ENCODE results near the gene IL17B. TPM values are rescaled to one million over a fixed set of nuclear protein-coding genes. Genes with fewer than 3 reads are reported as not detected.

IL17B gene
- total and polyA plus RNA-seq, 8 donors, result 0.56 to 31.0 (median 1.8) TPM; not detected in 3

- Histone ChIP-seq H3K9me3 (no peaks in the 10 kb centered on the region), H3K27ac (peak overlapping the region; percentile 51 to 94 (median 87)), H3K36me3 (no peaks in the 10 kb centered on the region), H3K4me1 (peaks cover 5 to 57% (median 16%) of the 10 kb centered on the region in 4 donors), H3K27me3 (no peaks in the 10 kb centered on the region), H3K4me3 (no peak overlapping the region)
- DNase-seq, result no peak
- intact Hi-C loops (cut with DNase I; ENCODE audit: low total_unique reads), result loop anchor here (5.0 to 10.0 kb wide), 2 partner anchors 39 to 177 kb away; no protein-coding TSS in a partner anchor
- WGBS, 5 donors, result 44 to 83% (median 76%) methylated on average over 1 of the region's 1 CpG
- TF ChIP-seq POLR2A (IDR thresholded peaks at IDR 0.05) (no peak), EP300 (IDR thresholded peaks at IDR 0.05) (no peak), POLR2AphosphoS5 (IDR thresholded peaks at IDR 0.05) (no peak), CTCF (IDR thresholded peaks at IDR 0.05) (no peak)
Measured at GRCh38 chr5:149387982-149388381, 8.9 kb upstream of the IL17B start.

- Histone ChIP-seq H3K27ac (peak overlapping the region; percentile 33 to 94 (median 87)), H3K36me3 (no peaks in the 10 kb centered on the region), H3K4me3 (no peak overlapping the region), H3K9me3 (no peaks in the 10 kb centered on the region), H3K4me1 (peaks cover 6 to 65% (median 22%) of the 10 kb centered on the region in 4 donors), H3K27me3 (no peaks in the 10 kb centered on the region)
- no peak for DNase-seq
- TF ChIP-seq EP300 (IDR thresholded peaks at IDR 0.05) (no peak), CTCF (IDR thresholded peaks at IDR 0.05) (no peak), POLR2AphosphoS5 (IDR thresholded peaks at IDR 0.05) (peak in 2 of 3 donors; percentile 40 to 64)
- intact Hi-C loops (cut with DNase I; ENCODE audit: low total_unique reads), result loop anchor here (5.0 to 10.0 kb wide), 2 partner anchors 40 to 178 kb away; no protein-coding TSS in a partner anchor
- WGBS, 5 donors, result 54 to 80% (median 71%) methylated on average over 9 of the region's 9 CpGs
Measured at GRCh38 chr5:149387081-149387631, 8.1 kb upstream of the IL17B start.

- 47 to 69% (median 62%) methylated on average over 5 of the region's 5 CpGs for WGBS, 5 donors
- Histone ChIP-seq H3K9me3 (no peaks in the 10 kb centered on the region), H3K4me1 (peaks cover 11 to 72% (median 30%) of the 10 kb centered on the region in 4 donors), H3K36me3 (no peaks in the 10 kb centered on the region), H3K27me3 (no peaks in the 10 kb centered on the region), H3K4me3 (no peak overlapping the region), H3K27ac (peak overlapping the region; percentile 41 to 94 (median 87))
- TF ChIP-seq POLR2AphosphoS5 (IDR thresholded peaks at IDR 0.05) (peak in 2 of 3 donors; percentile 23 to 26), CTCF (IDR thresholded peaks at IDR 0.05) (no peak)
- intact Hi-C loops (cut with DNase I; ENCODE audit: low total_unique reads), result loop anchor here (5.0 to 10.0 kb wide), 2 partner anchors 41 to 179 kb away; no protein-coding TSS in a partner anchor
- no peak for DNase-seq
Measured at GRCh38 chr5:149386166-149386565, 7.1 kb upstream of the IL17B start.

GRCh38 chr5:149383399-149383798 is 4.3 kb upstream of the IL17B start:
- H3K4me1 ChIP-seq, result peaks cover 17 to 79% (median 34%) of the 10 kb centered on the region in 4 donors
- peak overlapping the region; percentile 41 to 94 (median 87) for H3K27ac ChIP-seq
- no peaks in the 10 kb centered on the region for H3K9me3 ChIP-seq

More at GRCh38 chr5:149383399-149383798, 4.3 kb upstream of the IL17B start:
- Histone ChIP-seq H3K4me3 (peak overlapping the region in 1 of 4 donors; percentile 28), H3K36me3 (no peaks in the 10 kb centered on the region), H3K27me3 (no peaks in the 10 kb centered on the region)
- intact Hi-C loops (cut with DNase I; ENCODE audit: low total_unique reads), result loop anchor here (10.0 kb wide), 1 partner anchor 181 kb away; no protein-coding TSS in a partner anchor
- TF ChIP-seq POLR2AphosphoS5 (IDR thresholded peaks at IDR 0.05) (peak in 2 of 3 donors; percentile 46 to 75), EP300 (IDR thresholded peaks at IDR 0.05) (peak; percentile 78), POLR2A (IDR thresholded peaks at IDR 0.05) (no peak)
- DNase-seq, result peak in 1 of 2 donors; percentile 78
- 57 to 80% (median 76%) methylated on average over 9 of the region's 9 CpGs for WGBS, 5 donors
